ENCODE measurements around the gene INCA1. TPM values are rescaled to one million over a fixed set of nuclear protein-coding genes. Genes with fewer than 3 reads are reported as not detected.

INCA1 gene
- total and polyA plus RNA-seq, 2 of the 13 experiments (the other 11 are each of a cell fraction or from before 2014, with no cell fraction given): 0.93 to 2.6 TPM

GRCh38 chr17:4997302-4998026 lies at the start of gene INCA1, which contains the start of gene KIF1C (continued):
- TF ChIP-seq AKAP8 (CRISPR knock-in tag; IDR thresholded peaks at IDR 0.05): 0 out of 2 replicates have a peak, but pooled peaks have one; percentile 24
- TF ChIP-seq HDAC1 (CRISPR knock-in tag; IDR thresholded peaks at IDR 0.05): peak; percentile 37; the same call in 1 of the 2 replicates
- TF ChIP-seq IRF2 (CRISPR knock-in tag; IDR thresholded peaks at IDR 0.05): peak; percentile 32; the same call in 1 of the 2 replicates
- peak; percentile 57; the same call in 1 of the 2 replicates for TF ChIP-seq HIVEP1 (CRISPR knock-in tag; IDR thresholded peaks at IDR 0.05)
- no peak for TF ChIP-seq U2AF1 (optimal IDR thresholded peaks at IDR 0.05; ENCODE audit: low read depth, low read length)
- 0 out of 2 replicates have a peak, but pooled peaks have one; percentile 22 for TF ChIP-seq SMYD3 (CRISPR knock-in tag; IDR thresholded peaks at IDR 0.05)
- TF ChIP-seq ZNF547 (CRISPR knock-in tag; IDR thresholded peaks at IDR 0.05): peak; percentile 51; the same call in 1 of the 2 replicates
- TF ChIP-seq THAP9 (CRISPR knock-in tag; IDR thresholded peaks at IDR 0.05; ENCODE audit: borderline replicate concordance): peak; percentile 46; the same call in 1 of the 2 replicates
- TF ChIP-seq POLR2G (IDR thresholded peaks at IDR 0.05; ENCODE audit: low read depth, low read length): peak; percentile 80
- TF ChIP-seq ZNF790 (CRISPR knock-in tag; IDR thresholded peaks at IDR 0.05; ENCODE audit: borderline replicate concordance): peak; percentile 61; the same call in 1 of the 2 replicates
- no peak for TF ChIP-seq TCF7L2 (IDR thresholded peaks at IDR 0.05; ENCODE audit: low read depth, low read length)
- no peak for TF ChIP-seq RAD51 (IDR thresholded peaks at IDR 0.05; ENCODE audit: borderline replicate concordance)
- TF ChIP-seq SKI (IDR thresholded peaks at IDR 0.05; ENCODE audit: partially characterized antibody): peak; percentile 49
- no peak for TF ChIP-seq KLF11 (CRISPR knock-in tag; IDR thresholded peaks at IDR 0.05)
- TF ChIP-seq ZNF670 (CRISPR knock-in tag; IDR thresholded peaks at IDR 0.05; ENCODE audit: borderline replicate concordance): 0 out of 2 replicates have a peak, but pooled peaks have one; percentile 46
- peak; percentile 53 for TF ChIP-seq E2F1 (CRISPR knock-in tag; IDR thresholded peaks at IDR 0.05)
- 0 out of 2 replicates have a peak, but pooled peaks have one; percentile 16 for TF ChIP-seq KMT2A (CRISPR knock-in tag; IDR thresholded peaks at IDR 0.05)
- TF ChIP-seq ZNF710 (CRISPR knock-in tag; IDR thresholded peaks at IDR 0.05; ENCODE audit: borderline replicate concordance): peak; percentile 18; the same call in 1 of the 2 replicates
- TF ChIP-seq CCDC6 (CRISPR knock-in tag; IDR thresholded peaks at IDR 0.05): peak; percentile 76
- TF ChIP-seq ZNF543 (CRISPR knock-in tag; IDR thresholded peaks at IDR 0.05): no peak
- TF ChIP-seq HDAC2 (CRISPR knock-in tag; IDR thresholded peaks at IDR 0.05): no peak
- no peak for TF ChIP-seq KLF9 (CRISPR knock-in tag; IDR thresholded peaks at IDR 0.05; ENCODE audit: low read depth)

Data from HepG2 (cell line).